Gastroesophageal sphincter (tissue), 3 donors: ENCODE measurements around the gene CEP170B.

Experiments used
- CTCF ChIP-seq, 4 experiments: fragments of 200-600 bp in 2 of 4; fragments of 450-650 bp in 2 of 4; sonication (generic) in 1 of 4; IDR thresholded peaks; one replicate each; pipeline ENCODE4 v1.5.1; 2017 to 2019; ENCODE audit warnings: antibody characterized with exemption in 4 of 4, mild to moderate bottlenecking in 2 of 4, moderate library complexity in 2 of 4
- EP300 ChIP-seq: sonication (generic); formaldehyde crosslinking; IDR thresholded peaks from one replicate; pipeline ENCODE4 v1.6.1; 2017; ENCODE audit warnings: antibody characterized with exemption, mild to moderate bottlenecking
- POLR2A ChIP-seq, 2 donors: fragments of 450-650 bp; IDR thresholded peaks; one replicate each; pipeline ENCODE4 v1.6.1; 2017; ENCODE audit warnings: antibody characterized with exemption in 2 of 2, mild to moderate bottlenecking in 2 of 2, moderate library complexity in 1 of 2
- POLR2AphosphoS5 ChIP-seq: sonication (generic); formaldehyde crosslinking; IDR thresholded peaks from one replicate; pipeline ENCODE4 v1.6.1; 2017; ENCODE audit warnings: antibody characterized with exemption

GRCh38 chr14:104817930-104818713 lies 46.9 kb upstream of the CEP170B start:
- TF ChIP-seq CTCF (IDR thresholded peaks at IDR 0.05) = no peak
- no peak for TF ChIP-seq EP300
- TF ChIP-seq POLR2AphosphoS5 = no peak
- TF ChIP-seq POLR2A (IDR thresholded peaks at IDR 0.05) = no peak
